ENCODE data around the gene MTHFSD. TPM values are rescaled to one million over a fixed set of nuclear protein-coding genes. Genes with fewer than 3 reads are reported as not detected.

The MTHFSD gene
- total RNA-seq, 1 donor from 2014 or later, result 20.2 TPM

DNA sequence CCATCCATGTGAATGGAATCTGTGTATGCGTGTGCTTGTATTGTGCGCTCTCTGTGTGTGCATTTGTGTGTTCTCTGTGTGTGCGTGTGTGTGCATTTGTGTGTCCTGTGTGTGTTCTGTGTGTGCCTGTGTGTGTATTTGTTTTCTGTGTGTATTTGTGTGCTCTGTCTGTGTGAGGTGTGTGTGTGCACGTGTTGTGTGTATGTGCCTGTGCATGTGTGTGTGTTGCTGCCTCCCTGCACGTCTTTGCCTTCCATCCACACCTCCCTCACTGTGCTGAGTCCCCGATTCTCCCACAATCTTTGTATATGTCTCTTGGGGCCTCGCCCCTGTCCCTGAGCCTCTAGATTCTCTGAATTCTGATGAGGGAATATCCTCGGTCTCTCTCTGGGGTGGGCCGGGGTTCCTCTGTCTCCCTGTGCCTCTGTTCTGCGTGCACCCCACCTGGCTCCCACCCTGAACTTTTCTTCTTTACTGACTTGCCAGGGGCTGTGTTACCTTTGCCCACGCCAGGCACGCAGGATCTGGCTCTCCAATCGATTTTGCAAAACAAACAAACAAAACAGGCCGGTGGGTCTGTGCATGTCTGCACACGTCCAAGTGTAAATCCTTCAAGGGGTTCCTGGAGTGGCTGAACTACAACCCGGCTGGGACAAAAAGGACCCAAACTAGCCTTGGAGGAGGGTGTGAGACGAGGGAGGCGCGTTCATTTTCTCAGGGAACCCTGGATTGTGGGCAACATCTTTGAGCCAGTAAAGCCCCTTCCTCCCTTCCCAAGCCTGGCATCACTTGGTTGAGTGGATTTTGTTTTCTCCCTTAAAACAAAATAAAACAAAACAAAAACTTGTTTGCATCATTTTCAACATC is 52.8 kb downstream of the MTHFSD start:
- Mint-ChIP-seq H3K4me1 (ENCODE audit: unreplicated experiment) (peaks cover 29% of the 10 kb centered on the region), H3K4me3 (no peak overlapping the region), H3K36me3 (no peaks in the 10 kb centered on the region), H3K27ac (no peak overlapping the region), H3K27me3 (peaks cover 93% of the 10 kb centered on the region), H3K9me3 (no peaks in the 10 kb centered on the region)
- TF ChIP-seq, protein P1, sequence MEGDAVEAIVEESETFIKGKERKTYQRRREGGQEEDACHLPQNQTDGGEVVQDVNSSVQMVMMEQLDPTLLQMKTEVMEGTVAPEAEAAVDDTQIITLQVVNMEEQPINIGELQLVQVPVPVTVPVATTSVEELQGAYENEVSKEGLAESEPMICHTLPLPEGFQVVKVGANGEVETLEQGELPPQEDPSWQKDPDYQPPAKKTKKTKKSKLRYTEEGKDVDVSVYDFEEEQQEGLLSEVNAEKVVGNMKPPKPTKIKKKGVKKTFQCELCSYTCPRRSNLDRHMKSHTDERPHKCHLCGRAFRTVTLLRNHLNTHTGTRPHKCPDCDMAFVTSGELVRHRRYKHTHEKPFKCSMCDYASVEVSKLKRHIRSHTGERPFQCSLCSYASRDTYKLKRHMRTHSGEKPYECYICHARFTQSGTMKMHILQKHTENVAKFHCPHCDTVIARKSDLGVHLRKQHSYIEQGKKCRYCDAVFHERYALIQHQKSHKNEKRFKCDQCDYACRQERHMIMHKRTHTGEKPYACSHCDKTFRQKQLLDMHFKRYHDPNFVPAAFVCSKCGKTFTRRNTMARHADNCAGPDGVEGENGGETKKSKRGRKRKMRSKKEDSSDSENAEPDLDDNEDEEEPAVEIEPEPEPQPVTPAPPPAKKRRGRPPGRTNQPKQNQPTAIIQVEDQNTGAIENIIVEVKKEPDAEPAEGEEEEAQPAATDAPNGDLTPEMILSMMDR (conservative IDR thresholded peaks at IDR 0.05), result no peak
- DNase-seq (ENCODE audit: extremely low spot score, unreplicated experiment), result no peak

DNA sequence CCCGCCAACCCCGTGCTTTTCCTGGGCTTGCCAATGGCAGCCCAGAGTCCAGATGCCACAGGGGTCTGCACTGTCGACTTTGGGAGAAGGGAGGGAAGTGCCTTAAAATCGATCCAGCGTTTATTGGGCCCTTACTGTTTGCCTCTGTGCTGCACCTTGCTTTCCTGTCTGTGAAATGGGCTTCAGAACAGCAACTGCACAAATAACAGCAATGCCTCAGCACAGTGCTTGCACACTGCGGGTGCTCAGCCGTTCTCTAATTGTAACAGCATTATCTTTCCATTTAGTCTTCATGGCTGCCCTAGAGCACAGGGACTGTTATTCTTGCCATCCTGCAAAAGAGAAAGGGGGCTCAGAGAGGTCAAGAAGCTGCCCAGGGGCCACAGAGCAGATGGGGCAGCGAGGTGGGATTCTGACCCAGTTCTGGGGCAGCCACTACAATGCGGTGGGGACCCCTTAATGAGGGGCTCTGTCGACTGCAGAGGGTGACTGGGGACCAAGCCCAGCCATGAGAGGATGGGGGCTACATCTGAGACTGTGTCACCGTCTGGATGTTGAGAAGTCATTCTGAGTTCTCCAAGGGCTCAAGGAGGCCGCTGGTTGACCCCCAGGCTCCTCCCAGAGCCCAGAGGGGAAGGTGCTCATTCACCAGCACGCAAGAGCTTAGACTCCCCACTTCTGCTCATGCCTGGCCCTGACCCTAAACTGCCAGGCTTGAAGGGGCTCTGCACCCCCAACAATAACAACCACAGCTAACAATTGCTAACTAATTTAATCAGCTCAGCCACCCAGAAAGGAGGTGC is 54.1 kb downstream of the MTHFSD start:
- Mint-ChIP-seq H3K9me3 (no peaks in the 10 kb centered on the region), H3K27me3 (peaks cover 93% of the 10 kb centered on the region), H3K36me3 (no peaks in the 10 kb centered on the region), H3K4me1 (ENCODE audit: unreplicated experiment) (peaks cover 22% of the 10 kb centered on the region), H3K27ac (no peak overlapping the region), H3K4me3 (no peak overlapping the region)
- TF ChIP-seq, protein P1 (conservative IDR thresholded peaks at IDR 0.05), result no peak
- no peak for DNase-seq (ENCODE audit: extremely low spot score, unreplicated experiment)

DNA sequence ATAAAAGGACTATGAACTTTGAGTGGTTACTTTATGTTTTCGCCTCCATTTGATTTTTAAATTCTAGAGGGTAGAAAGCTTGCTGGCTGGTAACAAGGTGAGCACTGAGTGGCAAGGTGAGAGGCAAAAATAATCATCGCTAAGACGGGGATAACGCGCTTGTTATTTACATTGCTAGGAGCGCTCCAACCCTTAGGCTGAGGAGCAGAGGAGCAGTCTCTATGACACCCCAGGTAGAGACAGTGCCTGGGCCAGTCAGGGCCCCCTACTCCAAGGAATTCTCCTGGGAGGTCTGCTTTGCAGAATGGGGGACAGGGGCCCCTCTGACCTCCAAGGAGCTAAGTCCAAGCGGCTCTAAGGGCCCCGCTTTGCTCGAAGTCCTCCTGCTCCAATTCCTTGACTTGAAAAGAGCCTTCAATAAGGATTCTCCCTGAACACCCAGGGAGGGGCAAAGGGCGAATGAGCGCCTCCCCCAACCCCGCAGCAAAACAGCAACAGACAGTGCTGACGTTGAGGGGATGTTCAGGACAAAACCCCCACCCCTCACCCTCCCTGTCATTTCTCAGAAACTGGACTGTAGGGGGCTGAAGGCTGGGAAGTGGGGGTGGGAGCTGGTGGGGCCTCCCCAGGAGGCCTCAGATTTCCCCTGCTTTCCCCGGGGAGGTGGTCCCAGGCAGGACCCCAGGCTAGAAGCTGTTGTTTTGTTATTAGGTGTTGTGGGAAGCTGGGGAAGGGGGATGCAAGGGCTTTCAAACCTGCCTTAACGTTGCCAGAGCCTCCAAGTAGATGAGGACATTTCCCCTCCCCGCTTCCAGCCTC is 54.9 kb downstream of the MTHFSD start:
- H3K4me3 Mint-ChIP-seq, result no peak overlapping the region
- no peak overlapping the region for H3K27ac Mint-ChIP-seq
- H3K4me1 Mint-ChIP-seq (ENCODE audit: unreplicated experiment), result peaks cover 19% of the 10 kb centered on the region
- no peaks in the 10 kb centered on the region for H3K9me3 Mint-ChIP-seq
- DNase-seq (ENCODE audit: extremely low spot score, unreplicated experiment), result no peak
- TF ChIP-seq, protein P1 (conservative IDR thresholded peaks at IDR 0.05), result no peak
- peaks cover 94% of the 10 kb centered on the region for H3K27me3 Mint-ChIP-seq
- no peaks in the 10 kb centered on the region for H3K36me3 Mint-ChIP-seq

DNA sequence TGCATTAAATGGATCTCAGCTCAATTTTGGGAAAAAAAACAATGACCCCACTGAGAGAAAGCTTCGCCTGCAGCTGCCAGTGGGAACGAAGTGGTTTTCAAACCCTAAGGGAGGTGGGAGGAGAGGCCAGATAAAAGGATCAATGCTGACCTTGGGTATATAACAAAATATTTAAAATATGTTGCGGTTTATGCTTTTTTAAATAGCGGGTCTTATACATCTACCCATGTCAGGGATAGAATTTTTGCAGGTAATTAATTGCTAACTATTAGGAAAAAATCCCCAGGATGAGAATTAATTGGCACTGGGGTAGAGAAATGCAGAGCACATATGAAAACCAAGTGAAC is 55.6 kb downstream of the MTHFSD start:
- Mint-ChIP-seq H3K36me3 (no peaks in the 10 kb centered on the region), H3K4me3 (peak overlapping the region; percentile 51), H3K27me3 (peaks cover 94% of the 10 kb centered on the region), H3K27ac (no peak overlapping the region), H3K4me1 (ENCODE audit: unreplicated experiment) (peaks cover 15% of the 10 kb centered on the region), H3K9me3 (no peaks in the 10 kb centered on the region)
- TF ChIP-seq, protein P1 (conservative IDR thresholded peaks at IDR 0.05), result no peak
- DNase-seq (ENCODE audit: extremely low spot score, unreplicated experiment), result no peak

DNA sequence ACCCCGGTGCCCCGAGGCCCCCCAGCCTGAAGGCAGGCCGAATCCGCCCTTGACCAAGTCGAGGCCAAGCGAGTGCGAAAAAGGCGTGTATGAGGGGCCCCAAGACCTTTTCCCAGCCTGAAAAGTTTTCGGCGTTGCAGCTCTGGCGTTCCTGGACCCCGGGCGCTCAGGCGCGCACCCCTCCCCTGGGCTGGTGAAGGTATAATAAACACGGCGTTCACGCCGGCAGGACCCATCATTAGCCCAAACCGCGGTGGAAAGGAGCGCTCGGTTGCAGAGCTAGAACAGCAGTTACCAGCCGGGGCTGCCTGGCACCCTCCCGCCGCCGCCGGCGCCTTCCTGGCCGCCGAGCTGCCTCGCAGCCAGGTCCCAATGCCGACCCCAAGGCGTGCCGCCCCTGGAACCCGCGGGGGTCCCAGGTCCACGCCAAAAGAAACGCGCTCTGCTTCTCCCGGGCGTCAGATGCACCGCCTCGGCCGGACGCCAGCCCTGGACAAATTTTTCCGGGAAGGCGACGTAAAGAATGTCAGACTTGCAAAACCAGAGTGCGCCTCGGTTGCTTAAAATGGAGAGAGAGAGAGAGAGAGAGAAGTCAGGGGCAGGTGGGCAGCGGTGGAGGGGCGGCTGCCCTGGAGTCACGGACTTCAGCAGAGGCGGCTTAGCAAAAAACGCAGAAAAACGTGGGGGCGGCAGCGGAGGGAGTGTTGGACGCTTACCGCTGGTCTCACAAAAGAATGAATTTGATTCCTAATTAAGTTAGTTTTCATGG is 56.2 kb downstream of the MTHFSD start:
- peaks cover 94% of the 10 kb centered on the region for H3K27me3 Mint-ChIP-seq
- no peak for DNase-seq (ENCODE audit: extremely low spot score, unreplicated experiment)
- H3K27ac Mint-ChIP-seq, result no peak overlapping the region
- H3K9me3 Mint-ChIP-seq, result no peaks in the 10 kb centered on the region
- H3K4me3 Mint-ChIP-seq, result peak overlapping the region; percentile 61
- TF ChIP-seq, protein P1 (conservative IDR thresholded peaks at IDR 0.05), result peak; percentile 7
- no peaks in the 10 kb centered on the region for H3K36me3 Mint-ChIP-seq
- peaks cover 20% of the 10 kb centered on the region for H3K4me1 Mint-ChIP-seq (ENCODE audit: unreplicated experiment)

Measured in type B pancreatic cell (in vitro differentiated cells).